BJ (cell line): ENCODE measurements around the gene DNER. TPM values are rescaled to one million over a fixed set of nuclear protein-coding genes. Genes with fewer than 3 reads are reported as not detected.
A peak's percentile ranks its signal among the peaks of the same experiment; 100 is the strongest.

Experiments
- CTCF ChIA-PET: fragments of 350-600 bp; formaldehyde crosslinking; extraction: SDS; loops from one replicate; lab custom pipeline; 2021; ENCODE audit warnings: antibody characterized with exemption, inconsistent platforms; lab: Yijun Ruan, JAX
- POLR2A ChIA-PET: fragments of 300-600 bp; sonication (Branson Sonifier 250); formaldehyde crosslinking; extraction: SDS; loops from one replicate; lab custom pipeline; 2021; ENCODE audit warnings: antibody characterized with exemption; lab: Charles Lee
- DNase-seq: peaks from one replicate; pipeline ENCODE4 v3.0.0-alpha.2; 2011; ENCODE audit warnings: low read depth
- H3K27me3 ChIP-seq: 2 replicates; pipeline ENCODE4 v1.6.0; 2011; ENCODE audit warnings: low read length; ENCODE audit not compliant: control insufficient read depth, insufficient read depth
- H3K36me3 ChIP-seq: 2 replicates; pipeline ENCODE4 v1.5.1; 2011; ENCODE audit warnings: low read length; ENCODE audit not compliant: control insufficient read depth, insufficient read depth
- H3K4me3 ChIP-seq: 2 replicates; pipeline ENCODE4 v1.5.1; 2011; ENCODE audit warnings: low read depth, mild to moderate bottlenecking, control low read depth, low read length
- polyA plus RNA-seq: library from polyadenylated mRNA; depleted of rRNA; stranded (reverse); fragments of >200 nt; gene quantifications from 2 replicates; pipeline ENCODE4 v1.2.3, GENCODE V29; 2011
- TF ChIP-seq, protein P1 (sequence below): IDR thresholded peaks from 2 replicates; pipeline ENCODE4 v1.5.1; 2011; ENCODE audit warnings: low read depth, mild to moderate bottlenecking, control low read depth, inconsistent platforms, low read length, moderate library complexity; ENCODE audit not compliant: insufficient read depth

The DNER gene
- polyA plus RNA-seq, 1 experiment: 0.02 TPM

DNA sequence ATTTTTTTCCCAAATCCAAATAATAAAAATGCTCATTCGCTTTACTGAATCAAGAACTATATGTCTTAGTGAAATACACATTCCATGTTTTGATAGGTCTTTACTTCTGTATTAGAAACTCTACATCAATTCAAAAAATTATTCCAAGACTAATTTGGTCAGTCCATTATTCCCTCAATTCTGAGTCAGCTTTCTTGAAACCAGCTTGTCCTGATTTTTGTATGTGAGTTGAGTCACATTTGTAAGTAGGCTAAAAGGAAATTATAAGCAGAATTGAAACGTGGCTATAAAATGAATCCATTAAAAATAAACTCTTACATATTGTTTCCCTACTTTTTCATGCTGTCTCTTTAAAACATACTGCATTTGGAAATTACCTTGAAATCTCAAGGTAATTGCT is 113.0 kb downstream of the DNER start:
- ChIA-PET POLR2A (no interaction called here), CTCF (interaction anchor here (0.9 kb wide), 1 partner anchor 9 kb away, joined by 3 read pairs; no protein-coding TSS in a partner anchor)
- no peak overlapping the region for H3K4me3 ChIP-seq
- TF ChIP-seq, protein P1, sequence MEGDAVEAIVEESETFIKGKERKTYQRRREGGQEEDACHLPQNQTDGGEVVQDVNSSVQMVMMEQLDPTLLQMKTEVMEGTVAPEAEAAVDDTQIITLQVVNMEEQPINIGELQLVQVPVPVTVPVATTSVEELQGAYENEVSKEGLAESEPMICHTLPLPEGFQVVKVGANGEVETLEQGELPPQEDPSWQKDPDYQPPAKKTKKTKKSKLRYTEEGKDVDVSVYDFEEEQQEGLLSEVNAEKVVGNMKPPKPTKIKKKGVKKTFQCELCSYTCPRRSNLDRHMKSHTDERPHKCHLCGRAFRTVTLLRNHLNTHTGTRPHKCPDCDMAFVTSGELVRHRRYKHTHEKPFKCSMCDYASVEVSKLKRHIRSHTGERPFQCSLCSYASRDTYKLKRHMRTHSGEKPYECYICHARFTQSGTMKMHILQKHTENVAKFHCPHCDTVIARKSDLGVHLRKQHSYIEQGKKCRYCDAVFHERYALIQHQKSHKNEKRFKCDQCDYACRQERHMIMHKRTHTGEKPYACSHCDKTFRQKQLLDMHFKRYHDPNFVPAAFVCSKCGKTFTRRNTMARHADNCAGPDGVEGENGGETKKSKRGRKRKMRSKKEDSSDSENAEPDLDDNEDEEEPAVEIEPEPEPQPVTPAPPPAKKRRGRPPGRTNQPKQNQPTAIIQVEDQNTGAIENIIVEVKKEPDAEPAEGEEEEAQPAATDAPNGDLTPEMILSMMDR: no peak
- H3K27me3 ChIP-seq: no peaks in the 10 kb centered on the region
- no peaks in the 10 kb centered on the region for H3K36me3 ChIP-seq
- no peak for DNase-seq

DNA sequence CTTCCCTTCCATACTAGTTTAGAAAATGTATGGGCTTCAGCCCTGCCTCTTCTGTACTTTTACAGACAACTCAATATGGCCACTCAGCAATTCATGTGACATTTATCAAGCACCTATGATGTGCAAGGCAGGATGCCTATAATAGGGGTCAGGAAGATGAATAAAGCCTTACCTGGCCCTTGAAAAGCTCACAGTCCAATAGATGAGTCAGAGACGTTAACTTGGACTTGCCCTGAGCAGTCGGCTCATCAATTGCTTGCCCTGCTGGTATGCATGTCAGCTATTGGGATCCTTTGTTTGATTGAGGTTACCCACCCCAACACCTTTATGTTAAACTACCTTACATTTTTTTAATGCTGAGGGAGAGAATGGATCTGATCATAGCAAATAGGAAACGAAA is 116.1 kb downstream of the DNER start:
- TF ChIP-seq, protein P1: no peak
- no peak overlapping the region for H3K4me3 ChIP-seq
- CTCF ChIA-PET: no interaction called here
- no peak for DNase-seq
- POLR2A ChIA-PET: interaction anchor here (0.5 kb wide), 1 partner anchor 716 kb away, joined by 5 read pairs; no protein-coding TSS in a partner anchor
- no peaks in the 10 kb centered on the region for H3K36me3 ChIP-seq
- 0 out of 2 replicates have a peak, but pooled peaks cover 1% of the 10 kb centered on the region for H3K27me3 ChIP-seq

DNA sequence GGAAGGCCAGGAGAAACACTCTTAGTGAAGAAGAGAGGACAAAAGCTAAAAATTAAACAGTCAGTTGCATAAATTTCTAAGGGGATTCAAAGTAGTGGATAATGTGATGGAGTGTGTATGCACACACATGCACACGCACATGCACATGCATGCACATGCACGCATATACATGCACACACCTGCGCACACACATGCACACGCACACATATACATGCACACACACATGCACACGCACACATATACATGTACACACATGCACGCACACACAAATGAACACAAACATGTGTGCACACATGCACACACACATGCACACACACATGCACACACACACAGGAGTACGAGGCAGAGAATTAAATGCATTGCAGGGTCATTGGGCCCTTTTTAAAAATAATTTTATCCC is 117.6 kb downstream of the DNER start:
- ChIA-PET CTCF (interaction anchor here (0.8 kb wide), 1 partner anchor 10 kb away, joined by 4 read pairs; no protein-coding TSS in a partner anchor), POLR2A (no interaction called here)
- no peak for DNase-seq
- H3K27me3 ChIP-seq: 0 out of 2 replicates have a peak, but pooled peaks cover 1% of the 10 kb centered on the region
- no peaks in the 10 kb centered on the region for H3K36me3 ChIP-seq
- TF ChIP-seq, protein P1: no peak
- H3K4me3 ChIP-seq: no peak overlapping the region

DNA sequence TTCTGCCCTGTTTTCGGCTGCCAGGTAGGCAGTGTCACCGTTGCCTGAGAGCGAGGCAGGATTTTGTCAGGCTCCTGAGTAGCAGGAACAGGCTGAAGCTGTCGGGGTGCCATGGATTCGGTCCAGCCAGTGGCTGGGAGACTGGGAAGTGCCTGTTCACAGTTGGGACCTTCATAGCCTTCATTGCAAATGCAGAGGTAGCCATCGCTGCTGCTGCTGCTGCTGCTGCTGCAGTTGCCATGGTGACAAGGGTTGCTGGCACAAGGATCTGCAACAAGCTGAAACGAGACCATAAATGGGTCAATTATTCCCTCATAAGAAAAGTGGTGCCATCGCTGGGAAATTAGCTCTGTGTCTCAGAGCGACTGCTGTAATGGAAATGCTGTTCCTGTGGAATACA is 122.7 kb downstream of the DNER start:
- Histone ChIP-seq H3K27me3 (peaks cover 4% of the 10 kb centered on the region; the same call in 1 of the 2 replicates), H3K4me3 (no peak overlapping the region), H3K36me3 (no peaks in the 10 kb centered on the region)
- POLR2A ChIA-PET: interaction anchor here (0.5 kb wide), 1 partner anchor 161 kb away, joined by 3 read pairs; no protein-coding TSS in a partner anchor
- no peak for DNase-seq
- TF ChIP-seq, protein P1: no peak
- CTCF ChIA-PET: no interaction called here

DNA sequence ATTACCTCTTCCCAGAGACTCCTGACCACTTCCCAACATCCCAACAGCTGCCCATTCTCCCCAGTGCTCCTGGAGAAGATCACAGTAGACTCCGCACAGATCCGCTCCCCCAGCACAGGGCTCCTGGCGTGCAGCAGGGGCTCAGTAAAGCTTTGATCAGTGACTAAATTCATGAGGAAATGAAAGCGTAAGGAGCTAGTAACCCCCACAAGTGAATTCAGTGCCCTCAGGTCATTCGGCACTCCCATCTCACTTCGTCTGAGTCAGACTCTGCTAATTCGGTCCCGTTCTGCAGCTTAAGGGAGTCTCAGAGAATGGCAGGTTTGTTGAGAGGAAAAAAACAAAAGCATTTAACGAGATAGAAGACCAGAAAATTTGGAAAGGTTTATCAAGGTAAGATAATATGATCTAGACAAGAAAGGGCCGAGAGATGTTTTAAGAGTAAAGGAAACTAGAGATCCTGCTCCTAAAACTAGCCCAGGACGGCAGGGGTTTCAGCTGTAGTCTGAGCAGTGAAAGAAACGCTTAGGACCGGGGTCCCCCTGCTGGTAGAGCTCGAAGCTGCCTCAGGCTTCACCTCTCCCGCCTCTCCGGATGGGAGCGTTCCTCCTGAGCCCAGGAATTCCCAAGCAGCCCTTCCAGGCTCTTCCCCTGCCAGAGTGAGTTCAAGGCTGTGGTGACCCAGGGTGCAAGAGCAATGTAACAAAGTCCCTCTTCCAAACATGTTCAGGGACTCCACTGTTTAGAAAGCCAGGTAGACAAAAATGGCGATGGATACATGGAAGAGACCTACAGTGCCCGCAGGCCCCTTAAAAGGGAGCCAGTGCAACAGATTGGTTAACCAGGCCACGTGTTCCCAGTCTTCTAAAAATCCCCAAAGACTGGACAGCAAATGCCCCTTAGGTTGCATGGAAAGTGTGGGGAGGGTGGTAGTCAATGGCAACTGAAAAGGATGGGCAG is 127.3 kb downstream of the DNER start:
- CTCF ChIA-PET: interaction anchor here (0.5 to 3.7 kb wide), 36 partner anchors 9 to 1697 kb away, joined by 3 to 68 read pairs (median 4); no protein-coding TSS in a partner anchor
- Histone ChIP-seq H3K36me3 (no peaks in the 10 kb centered on the region), H3K27me3 (peaks cover 3% of the 10 kb centered on the region; the same call in 1 of the 2 replicates), H3K4me3 (no peak overlapping the region)
- peak; percentile 10 for DNase-seq
- TF ChIP-seq, protein P1: peak; percentile 94
- POLR2A ChIA-PET: no interaction called here
